HUES64 (cell line): ENCODE data around the gene DROSHA. TPM values are rescaled to one million over a fixed set of nuclear protein-coding genes. Genes with fewer than 3 reads are reported as not detected.
"Not testable (repeated sequence)": the region's sequence is repeated elsewhere in the genome, so short reads cannot be mapped to it uniquely, and the experiment has no call there.

Experiments used
- H3K27ac ChIP-seq: 2 replicates; pipeline ENCODE4 v1.7.0; 2013; ENCODE audit warnings: low read depth, low read length, inconsistent platforms
- H3K27me3 ChIP-seq: 2 replicates; pipeline ENCODE4 v1.6.1; 2013; ENCODE audit warnings: mild to moderate bottlenecking, low read length; ENCODE audit not compliant: insufficient read depth
- H3K36me3 ChIP-seq: 2 replicates; pipeline ENCODE4 v1.6.1; 2013; ENCODE audit warnings: mild to moderate bottlenecking, low read length; ENCODE audit not compliant: insufficient read depth
- H3K4me1 ChIP-seq: 2 replicates; pipeline ENCODE4 v1.6.1; 2013; ENCODE audit warnings: mild to moderate bottlenecking, low read length, moderate library complexity; ENCODE audit not compliant: insufficient read depth
- H3K4me3 ChIP-seq: 2 replicates; pipeline ENCODE4 v1.5.1; 2013; ENCODE audit warnings: mild to moderate bottlenecking, low read length, moderate library complexity
- H3K9ac ChIP-seq: 2 replicates; pipeline ENCODE4 v1.6.1; 2013; ENCODE audit warnings: mild to moderate bottlenecking, low read depth, low read length
- H3K9me3 ChIP-seq: 2 replicates; pipeline ENCODE4 v1.6.1; 2013; ENCODE audit warnings: low read depth, low read length; ENCODE audit not compliant: insufficient read depth
- WGBS: fragments of 150-250, 120-280 bp; methylation state at CpG from one replicate; pipeline ENCODE4 v1.1.7; 2013; ENCODE audit warnings: missing lambda C conversion rate; 5-methylcytosine and 5-hydroxymethylcytosine counted together
- polyA plus RNA-seq, 2 experiments: library from polyadenylated mRNA; stranded (reverse); fragments of 50-300 nt; gene quantifications; one replicate each; pipeline ENCODE4 v1.2.3, GENCODE V29; 2013

DROSHA gene, protein sequence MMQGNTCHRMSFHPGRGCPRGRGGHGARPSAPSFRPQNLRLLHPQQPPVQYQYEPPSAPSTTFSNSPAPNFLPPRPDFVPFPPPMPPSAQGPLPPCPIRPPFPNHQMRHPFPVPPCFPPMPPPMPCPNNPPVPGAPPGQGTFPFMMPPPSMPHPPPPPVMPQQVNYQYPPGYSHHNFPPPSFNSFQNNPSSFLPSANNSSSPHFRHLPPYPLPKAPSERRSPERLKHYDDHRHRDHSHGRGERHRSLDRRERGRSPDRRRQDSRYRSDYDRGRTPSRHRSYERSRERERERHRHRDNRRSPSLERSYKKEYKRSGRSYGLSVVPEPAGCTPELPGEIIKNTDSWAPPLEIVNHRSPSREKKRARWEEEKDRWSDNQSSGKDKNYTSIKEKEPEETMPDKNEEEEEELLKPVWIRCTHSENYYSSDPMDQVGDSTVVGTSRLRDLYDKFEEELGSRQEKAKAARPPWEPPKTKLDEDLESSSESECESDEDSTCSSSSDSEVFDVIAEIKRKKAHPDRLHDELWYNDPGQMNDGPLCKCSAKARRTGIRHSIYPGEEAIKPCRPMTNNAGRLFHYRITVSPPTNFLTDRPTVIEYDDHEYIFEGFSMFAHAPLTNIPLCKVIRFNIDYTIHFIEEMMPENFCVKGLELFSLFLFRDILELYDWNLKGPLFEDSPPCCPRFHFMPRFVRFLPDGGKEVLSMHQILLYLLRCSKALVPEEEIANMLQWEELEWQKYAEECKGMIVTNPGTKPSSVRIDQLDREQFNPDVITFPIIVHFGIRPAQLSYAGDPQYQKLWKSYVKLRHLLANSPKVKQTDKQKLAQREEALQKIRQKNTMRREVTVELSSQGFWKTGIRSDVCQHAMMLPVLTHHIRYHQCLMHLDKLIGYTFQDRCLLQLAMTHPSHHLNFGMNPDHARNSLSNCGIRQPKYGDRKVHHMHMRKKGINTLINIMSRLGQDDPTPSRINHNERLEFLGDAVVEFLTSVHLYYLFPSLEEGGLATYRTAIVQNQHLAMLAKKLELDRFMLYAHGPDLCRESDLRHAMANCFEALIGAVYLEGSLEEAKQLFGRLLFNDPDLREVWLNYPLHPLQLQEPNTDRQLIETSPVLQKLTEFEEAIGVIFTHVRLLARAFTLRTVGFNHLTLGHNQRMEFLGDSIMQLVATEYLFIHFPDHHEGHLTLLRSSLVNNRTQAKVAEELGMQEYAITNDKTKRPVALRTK (N-terminal part only)
- 51.3 TPM for polyA plus RNA-seq (2013, experiment 1 of 2)
- 58.5 TPM for polyA plus RNA-seq (2013, experiment 2 of 2)

GRCh38 chr5:31531888-31532547 is at the start of gene DROSHA, which contains the start of gene C5orf22:
TSS of gene DROSHA (minus strand) at chr5:31532093. CDS start at chr5:31529059, 3,034 bp downstream.
TSS of gene C5orf22 (plus strand) at chr5:31532301. CDS start at chr5:31532393, 92 bp downstream.
- Histone ChIP-seq H3K27ac (peak within 1 kb of the TSS; percentile 75), H3K9me3 (no peaks in the 10 kb centered on the region), H3K36me3 (peaks cover 59% of the 10 kb centered on the region), H3K4me3 (peak within 1 kb of the TSS; percentile 92), H3K9ac (peak within 1 kb of the TSS; percentile 84), H3K4me1 (0 out of 2 replicates have a peak, but pooled peaks cover 4% of the 10 kb centered on the region), H3K27me3 (no peaks in the 10 kb centered on the region)
- under 1% methylated on average over 52 of the region's 52 CpGs for WGBS

- Histone ChIP-seq H3K27ac (no peak overlapping the region), H3K27me3 (no peaks in the 10 kb centered on the region), H3K4me3 (no peak overlapping the region), H3K9ac (no peak overlapping the region), H3K36me3 (no peaks in the 10 kb centered on the region), H3K9me3 (no peaks in the 10 kb centered on the region), H3K4me1 (no peaks in the 10 kb centered on the region)
- WGBS = 98% methylated on average over 2 of the region's 2 CpGs
These were observed 47.7 kb upstream of the DROSHA start for GRCh38 chr5:31579558-31579957.

- Histone ChIP-seq H3K9me3 (no peaks in the 10 kb centered on the region), H3K36me3 (no peaks in the 10 kb centered on the region), H3K27me3 (no peaks in the 10 kb centered on the region), H3K4me1 (no peaks in the 10 kb centered on the region), H3K9ac (no peak overlapping the region), H3K27ac (no peak overlapping the region), H3K4me3 (no peak overlapping the region)
- 100% methylated on average over 3 of the region's 3 CpGs for WGBS
These were observed 45.5 kb upstream of the DROSHA start for GRCh38 chr5:31577438-31577837.

- no peaks in the 10 kb centered on the region for H3K9me3 ChIP-seq
- no peak overlapping the region for H3K9ac ChIP-seq
- H3K4me3 ChIP-seq = no peak overlapping the region
- no peaks in the 10 kb centered on the region for H3K27me3 ChIP-seq
- H3K36me3 ChIP-seq = no peaks in the 10 kb centered on the region
- no peaks in the 10 kb centered on the region for H3K4me1 ChIP-seq
- no peak overlapping the region for H3K27ac ChIP-seq
- 96% methylated on average over 4 of the region's 4 CpGs for WGBS
These were observed 42.9 kb upstream of the DROSHA start for GRCh38 chr5:31574772-31575171.

GRCh38 chr5:31573494-31574142 is 41.7 kb upstream of the DROSHA start:
- H3K4me3 ChIP-seq = no peak overlapping the region
- no peaks in the 10 kb centered on the region for H3K36me3 ChIP-seq
- H3K9ac ChIP-seq = no peak overlapping the region
- no peak overlapping the region for H3K27ac ChIP-seq
- no peaks in the 10 kb centered on the region for H3K4me1 ChIP-seq
- no peaks in the 10 kb centered on the region for H3K27me3 ChIP-seq
- WGBS = 95% methylated on average over 10 of the region's 10 CpGs
- no peaks in the 10 kb centered on the region for H3K9me3 ChIP-seq

DNA sequence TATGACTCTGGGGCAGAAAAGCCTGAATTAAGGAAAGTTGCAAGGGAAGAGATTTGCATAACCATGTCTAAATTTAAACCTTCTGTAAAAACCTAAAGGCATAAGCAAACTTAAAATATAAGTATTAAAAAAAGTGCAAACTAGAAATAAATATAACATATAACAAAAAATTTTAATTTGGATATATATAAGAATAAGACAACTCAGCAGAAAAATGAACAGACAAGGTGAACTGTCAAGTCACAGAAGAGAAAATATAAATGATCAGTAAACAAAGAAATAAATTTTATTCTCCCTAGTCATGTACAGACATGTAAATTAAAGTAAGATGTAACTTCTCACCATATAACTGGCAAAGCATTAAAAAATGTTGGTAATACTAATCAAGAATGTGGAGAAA is 37.2 kb upstream of the DROSHA start:
- no peaks in the 10 kb centered on the region for H3K36me3 ChIP-seq
- no peak overlapping the region for H3K4me3 ChIP-seq
- H3K27ac ChIP-seq = no peak overlapping the region
- no peaks in the 10 kb centered on the region for H3K27me3 ChIP-seq
- H3K4me1 ChIP-seq = no peaks in the 10 kb centered on the region
- no peak overlapping the region for H3K9ac ChIP-seq
- H3K9me3 ChIP-seq = peaks cover 4% of the 10 kb centered on the region; the same call in 1 of the 2 replicates

GRCh38 chr5:31568302-31568835 is 36.5 kb upstream of the DROSHA start:
- WGBS = 96% methylated on average over 1 of the region's 1 CpG
- no peaks in the 10 kb centered on the region for H3K27me3 ChIP-seq
- peaks cover 4% of the 10 kb centered on the region; the same call in 1 of the 2 replicates for H3K9me3 ChIP-seq
- H3K36me3 ChIP-seq = no peaks in the 10 kb centered on the region
- no peak overlapping the region for H3K9ac ChIP-seq
- no peak overlapping the region for H3K4me3 ChIP-seq
- no peaks in the 10 kb centered on the region for H3K4me1 ChIP-seq
- no peak overlapping the region for H3K27ac ChIP-seq

- H3K27me3 ChIP-seq, H3K4me1 ChIP-seq, H3K36me3 ChIP-seq, H3K9me3 ChIP-seq, H3K4me3 ChIP-seq, H3K9ac ChIP-seq, H3K27ac ChIP-seq: not testable (repeated sequence)
- 94% methylated on average over 3 of the region's 3 CpGs for WGBS
These were observed 34.5 kb upstream of the DROSHA start for GRCh38 chr5:31566362-31566761.

- 85% methylated on average over 3 of the region's 4 CpGs for WGBS
These were observed 31.3 kb upstream of the DROSHA start for GRCh38 chr5:31563216-31563615.

GRCh38 chr5:31561946-31562345 is 30.1 kb upstream of the DROSHA start:
- H3K27ac ChIP-seq = no peak overlapping the region
- no peak overlapping the region for H3K9ac ChIP-seq
- H3K36me3 ChIP-seq = no peaks in the 10 kb centered on the region
- no peak overlapping the region for H3K4me3 ChIP-seq
- 100% methylated on average over 1 of the region's 1 CpG for WGBS
- H3K9me3 ChIP-seq = peaks cover 4% of the 10 kb centered on the region; the same call in 1 of the 2 replicates
- H3K27me3 ChIP-seq = no peaks in the 10 kb centered on the region
- H3K4me1 ChIP-seq = no peaks in the 10 kb centered on the region

More at GRCh38 chr5:31563216-31563615, 31.3 kb upstream of the DROSHA start:
- Histone ChIP-seq H3K36me3 (no peaks in the 10 kb centered on the region), H3K4me1 (no peaks in the 10 kb centered on the region), H3K4me3 (no peak overlapping the region), H3K9ac (no peak overlapping the region), H3K27me3 (no peaks in the 10 kb centered on the region), H3K9me3 (peaks cover 4% of the 10 kb centered on the region; the same call in 1 of the 2 replicates), H3K27ac (no peak overlapping the region)
